GM19240 (cell line): ENCODE data around the gene MICU2.

Experiments used
- DNase-seq: peaks from one replicate; pipeline ENCODE4 v3.0.0; 2011; ENCODE audit warnings: low spot score; ENCODE audit not compliant: insufficient read length

Gene MICU2

DNA sequence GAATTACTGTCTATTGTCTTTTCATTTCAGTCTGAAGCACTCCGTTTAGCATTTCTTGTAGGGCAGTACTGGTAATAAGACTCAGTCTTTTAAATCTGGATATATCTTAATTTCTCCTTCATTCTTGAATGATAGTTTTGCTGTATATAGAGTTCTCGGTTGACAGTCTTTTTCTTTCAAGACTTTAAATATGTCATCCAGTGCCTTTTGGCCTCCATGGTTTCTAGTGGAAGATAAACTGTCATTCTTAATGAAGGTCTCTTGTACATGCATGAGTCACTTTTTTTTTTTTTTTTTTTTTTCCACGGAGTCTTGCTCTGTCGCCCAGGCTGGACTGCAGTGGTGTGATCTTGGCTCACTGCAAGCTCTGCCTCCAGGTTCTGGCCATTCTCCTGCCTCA is 117.6 kb downstream of the MICU2 start:
- no peak for DNase-seq

- DNase-seq, result no peak
These were observed 120.2 kb downstream of the MICU2 start for GRCh38 chr13:21483748-21484147.

DNA sequence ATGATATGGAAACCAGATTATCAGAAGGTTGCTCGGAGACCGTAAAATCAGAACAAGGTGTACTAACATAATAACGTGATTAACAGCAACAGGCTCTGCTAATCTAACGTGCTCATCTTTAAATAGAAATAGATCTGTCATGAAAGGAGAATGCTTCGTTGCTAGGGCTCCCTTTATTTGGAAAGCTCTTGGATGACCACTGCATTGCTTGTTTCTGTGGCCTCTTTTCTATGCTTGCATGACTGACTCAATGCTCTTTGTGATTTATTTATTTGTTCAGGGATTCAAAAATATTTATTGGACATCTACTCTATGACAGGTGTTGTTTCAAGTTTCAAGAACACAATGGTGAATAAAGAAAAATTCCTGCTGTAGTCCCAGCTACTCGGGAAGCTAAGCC is 122.6 kb downstream of the MICU2 start:
- no peak for DNase-seq

GRCh38 chr13:21478881-21479808 is 124.8 kb downstream of the MICU2 start:
- peak; percentile 17 for DNase-seq

GRCh38 chr13:21476893-21477472 is 127.0 kb downstream of the MICU2 start:
- peak; percentile 42 for DNase-seq

- DNase-seq, result no peak
These were observed 128.9 kb downstream of the MICU2 start for GRCh38 chr13:21475115-21475514.

DNA sequence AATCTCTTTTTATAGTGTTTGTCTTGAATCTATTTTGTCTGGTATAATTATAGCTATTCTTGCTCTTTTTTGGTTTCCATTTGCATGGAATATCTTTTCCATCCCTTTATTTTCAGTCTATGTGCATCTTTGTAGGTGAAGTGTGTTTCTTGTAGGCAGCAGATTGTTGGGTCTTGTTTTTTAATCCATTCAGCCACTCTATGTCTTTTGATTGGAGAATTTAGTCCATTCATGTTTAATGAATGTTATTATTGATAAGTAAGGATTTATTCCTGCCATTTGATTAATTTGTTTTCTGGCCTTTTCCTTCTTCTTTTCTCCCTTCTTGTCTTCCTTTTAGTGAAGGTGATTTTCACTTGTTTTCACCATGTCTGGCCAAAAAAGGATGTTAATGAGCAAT is 133.2 kb downstream of the MICU2 start:
- no peak for DNase-seq

GRCh38 chr13:21466527-21466926 is 137.4 kb downstream of the MICU2 start:
- no peak for DNase-seq

DNA sequence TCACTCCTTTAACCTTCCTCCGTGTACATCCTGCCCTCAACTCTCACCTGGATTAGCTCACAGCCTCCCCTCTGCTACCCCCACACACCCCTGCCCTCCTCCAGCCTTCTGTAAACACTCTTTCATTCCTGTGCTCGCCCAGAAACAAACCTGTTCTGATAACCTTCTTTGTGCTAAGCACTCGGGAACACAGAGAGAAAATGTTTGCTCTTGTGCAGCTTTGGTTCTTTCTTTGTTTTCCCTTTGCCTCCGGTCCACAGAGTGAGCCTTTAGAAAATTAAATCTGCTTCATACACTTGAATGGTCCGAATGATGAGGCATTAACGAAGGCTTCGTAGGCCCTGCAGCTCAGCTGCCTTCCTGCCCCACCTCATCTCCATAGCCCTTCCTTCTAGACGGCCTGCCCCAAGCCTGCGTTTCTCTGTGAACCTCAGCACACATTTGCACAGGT is 138.2 kb downstream of the MICU2 start:
- DNase-seq, result no peak

GRCh38 chr13:21463424-21463823 is 140.5 kb downstream of the MICU2 start:
- DNase-seq, result no peak

GRCh38 chr13:21461131-21461530 is 142.8 kb downstream of the MICU2 start:
- DNase-seq, result no peak

DNA sequence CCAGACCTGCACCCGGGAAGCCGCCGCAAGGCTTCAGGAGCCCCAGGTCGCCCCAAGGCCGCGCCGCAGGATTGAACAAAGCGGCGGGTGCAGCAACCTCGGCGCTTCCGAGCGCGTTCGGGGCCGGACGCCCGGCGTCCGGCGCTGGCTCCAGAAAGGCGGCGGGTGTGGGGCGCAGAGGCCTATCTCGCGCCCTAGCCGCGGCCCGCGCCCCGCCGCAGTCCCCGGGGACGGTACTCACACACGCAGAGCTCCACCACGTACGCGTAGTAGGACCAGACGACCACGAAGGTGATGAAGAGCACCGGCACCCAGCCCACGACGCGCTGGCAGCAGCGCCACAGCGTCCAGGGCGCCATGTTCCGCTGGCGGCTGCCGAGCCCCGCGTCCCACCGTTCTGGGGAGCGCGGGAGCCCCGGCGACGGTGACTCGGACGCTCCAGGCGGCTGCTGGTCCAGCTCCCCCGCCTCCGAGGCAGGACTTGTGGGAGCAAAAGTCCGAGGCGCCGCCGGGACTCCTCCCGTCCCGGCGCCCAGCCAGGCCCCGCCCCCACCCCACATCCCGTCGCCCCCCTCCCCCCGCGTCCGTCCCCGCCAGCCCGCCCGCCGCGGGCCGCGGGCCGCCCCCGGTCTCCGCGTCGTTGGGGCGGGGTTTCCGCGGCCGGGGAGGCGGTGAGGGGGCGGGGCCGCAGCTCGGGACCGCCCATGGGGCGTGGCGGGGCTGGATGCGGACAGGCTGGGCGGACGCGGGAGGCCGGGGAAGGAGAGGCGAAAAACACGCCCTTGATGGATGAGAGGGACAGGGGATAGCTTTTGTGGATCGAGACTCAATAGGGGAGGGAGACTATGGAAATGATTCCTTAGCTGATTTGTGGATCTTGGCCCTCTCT is 144.9 kb downstream of the MICU2 start, which contains the start of gene ZDHHC20:
TSS of gene ZDHHC20 (minus strand) at position 491 of the 889 bp plus-strand sequence. CDS start at position 359, 132 bp downstream.
- DNase-seq, result peak; percentile 76

DNA sequence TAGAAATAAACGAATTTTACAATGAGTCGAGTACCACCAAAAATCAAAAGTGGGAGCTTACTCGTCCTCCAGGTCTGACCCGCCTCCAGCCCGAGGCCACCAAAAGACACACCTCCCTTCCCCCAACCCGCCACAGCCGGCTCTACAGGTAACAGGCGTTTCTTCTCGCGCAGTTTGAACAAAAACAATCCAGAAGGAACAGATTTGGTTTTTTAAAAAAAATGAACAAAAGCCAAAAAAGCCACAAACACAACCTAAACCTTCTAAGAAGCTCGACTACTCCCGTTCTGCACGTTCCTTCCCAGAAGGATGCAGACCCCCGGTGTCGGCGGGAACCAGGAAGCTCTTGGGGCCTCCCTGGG is 145.5 kb downstream of the MICU2 start:
- peak; percentile 28 for DNase-seq

DNA sequence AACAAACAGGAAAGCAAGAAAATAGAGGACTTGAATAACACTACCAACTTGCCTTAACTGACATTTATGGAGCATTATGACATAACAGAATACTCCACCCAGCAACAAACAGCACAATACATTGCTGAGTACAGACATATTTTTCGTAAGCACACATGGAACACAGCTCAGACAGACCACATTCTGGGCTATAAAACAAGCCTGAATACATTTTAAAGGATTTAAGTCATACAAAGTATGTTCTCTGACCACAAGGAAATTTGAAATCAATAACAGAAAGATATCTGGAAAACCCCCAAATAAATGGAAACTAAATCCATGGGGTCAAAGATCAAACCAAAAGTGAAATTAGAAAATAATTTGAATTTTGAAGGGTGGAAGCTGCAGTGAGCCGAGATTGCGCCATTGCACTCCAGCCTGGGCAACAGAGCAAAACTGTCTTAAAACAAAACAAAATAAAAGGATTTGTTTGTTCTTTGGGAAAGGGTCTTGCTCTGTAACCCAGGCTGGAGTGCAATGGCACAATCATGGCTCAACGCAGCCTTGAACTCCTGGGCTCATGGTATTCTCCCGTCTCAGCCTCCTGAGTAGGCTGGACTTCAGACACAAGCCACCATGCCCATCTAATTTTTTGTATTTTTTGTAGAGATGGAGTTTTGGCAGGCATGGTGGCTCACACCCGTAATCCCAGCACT is 150.4 kb downstream of the MICU2 start:
- no peak for DNase-seq

GRCh38 chr13:21450936-21451335 is 153.0 kb downstream of the MICU2 start:
- no peak for DNase-seq

- no peak for DNase-seq
These were observed 157.3 kb downstream of the MICU2 start for GRCh38 chr13:21446656-21447055.

- DNase-seq, result no peak
These were observed 158.2 kb downstream of the MICU2 start for GRCh38 chr13:21445759-21446158.

DNA sequence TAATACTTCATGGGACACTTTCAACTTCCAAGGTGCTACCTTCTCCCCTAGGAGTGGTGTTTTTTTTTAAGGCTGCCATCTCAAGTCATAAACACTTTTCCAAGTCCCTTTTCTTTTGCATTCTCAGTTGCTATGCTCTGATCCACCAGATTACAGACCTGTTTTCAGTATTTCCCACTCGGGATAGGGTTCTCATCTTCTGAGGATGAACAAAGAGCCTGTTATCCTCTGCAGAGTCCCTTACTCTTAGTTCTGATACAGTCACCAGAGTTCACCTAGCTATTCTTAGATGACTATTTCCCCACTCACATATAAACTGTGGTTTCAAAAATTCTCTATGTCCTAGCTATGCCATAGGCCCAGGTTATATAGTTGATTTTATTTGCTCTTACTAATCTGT is 160.8 kb downstream of the MICU2 start:
- DNase-seq, result no peak
